Neural progenitor cell (in vitro differentiated cells): Measurements from ENCODE around the gene RSU1.

Source experiments
- CTCF ChIP-seq: fragments of 200-600 bp; sonication (generic); IDR thresholded peaks from 2 replicates; pipeline ENCODE4 v1.5.1; 2017; ENCODE audit warnings: antibody characterized with exemption, mild to moderate bottlenecking
- EZH2 ChIP-seq: fragments of 200-600 bp; sonication (generic); IDR thresholded peaks from 2 replicates; pipeline ENCODE4 v1.6.1; 2017; ENCODE audit warnings: antibody characterized with exemption, mild to moderate bottlenecking, moderate library complexity
- EZH2phosphoT487 ChIP-seq: fragments of 200-600 bp; sonication (generic); IDR thresholded peaks from 2 replicates; pipeline ENCODE4 v1.6.1; 2017; ENCODE audit warnings: antibody characterized with exemption

DNA sequence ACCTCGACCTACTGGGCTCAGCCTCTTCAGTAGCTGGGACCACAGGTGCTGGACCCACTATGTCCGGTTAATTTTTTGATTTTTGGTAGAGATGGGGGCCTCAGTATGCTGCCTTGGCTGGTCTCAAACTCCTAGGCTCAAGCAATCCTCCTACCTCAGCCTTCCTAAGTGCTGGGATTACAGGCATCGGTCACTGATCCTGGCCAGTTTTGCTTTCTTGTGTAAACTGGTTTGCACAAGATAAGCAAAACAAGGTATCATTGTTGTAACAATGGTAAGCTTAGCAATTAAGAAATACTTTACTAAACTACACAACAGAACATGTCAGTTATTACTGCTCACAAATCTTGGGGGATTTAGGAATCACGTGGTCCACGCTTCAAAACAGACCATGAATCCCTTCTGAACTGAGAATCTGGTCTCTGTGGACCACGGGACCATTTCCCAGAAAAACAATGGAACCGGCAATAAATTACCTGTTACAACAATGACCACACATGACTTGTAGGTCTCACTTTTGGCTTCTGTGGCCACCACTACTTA is 36.8 kb downstream of the RSU1 start:
- TF ChIP-seq EZH2phosphoT487 (no peak), CTCF (no peak), EZH2 (no peak)
